CD14-positive monocyte (primary cell): ENCODE measurements around the gene TMEM219. TPM values are rescaled to one million over a fixed set of nuclear protein-coding genes. Genes with fewer than 3 reads are reported as not detected.

ENCODE experiments used
- DNase-seq, 3 donors: peaks; one replicate each; pipeline ENCODE4 v3.0.0-alpha.2; 2011 to 2022
- H2AFZ ChIP-seq: 2 replicates; pipeline ENCODE4 v1.6.0; 2012; ENCODE audit warnings: mild to moderate bottlenecking, low read depth, low read length, inconsistent platforms; ENCODE audit not compliant: insufficient read depth, poor library complexity, severe bottlenecking
- H3K27ac ChIP-seq, 2 donors: 1 replicate in 1 of 2; 2 replicates in 1 of 2; pipeline ENCODE4 v1.5.1; 2012 to 2013; ENCODE audit warnings: low read length in 2 of 2, control low read depth in 1 of 2, inconsistent platforms in 1 of 2, low read depth in 1 of 2, mild to moderate bottlenecking in 1 of 2
- H3K27me3 ChIP-seq, 2 donors: one replicate each; pipeline versions ENCODE4 v1.6.0 to v1.6.1; 2011 to 2013; ENCODE audit warnings: low read length in 2 of 2; ENCODE audit not compliant: control insufficient read depth in 2 of 2, insufficient read depth in 2 of 2
- H3K36me3 ChIP-seq, 2 donors: replicated peaks in 1 of 2; 1 replicate in 1 of 2; 2 replicates in 1 of 2; pipeline versions ENCODE4 v1.5.1 to v1.6.1; 2012 to 2013; ENCODE audit warnings: low read length in 2 of 2, control low read depth in 1 of 2, inconsistent platforms in 1 of 2, mild to moderate bottlenecking in 1 of 2; ENCODE audit not compliant: insufficient read depth in 2 of 2, control insufficient read depth in 1 of 2
- H3K4me1 ChIP-seq, 2 donors: 1 replicate in 1 of 2; 2 replicates in 1 of 2; pipeline versions ENCODE4 v1.5.1 to v1.6.1; 2012 to 2013; ENCODE audit warnings: low read length in 2 of 2, control low read depth in 1 of 2, inconsistent platforms in 1 of 2, mild to moderate bottlenecking in 1 of 2, moderate library complexity in 1 of 2; ENCODE audit not compliant: insufficient read depth in 2 of 2, control insufficient read depth in 1 of 2
- H3K4me2 ChIP-seq: replicated peaks from 2 replicates; pipeline ENCODE3; 2012; ENCODE audit warnings: low read length, moderate library complexity, mild to moderate bottlenecking; ENCODE audit not compliant: poor library complexity, severe bottlenecking; ENCODE audit errors: extremely low read depth
- H3K4me3 ChIP-seq, 3 experiments: fragments of 200-600 bp in 1 of 3; sonication (generic) in 1 of 3; replicated peaks in 1 of 3; 1 replicate in 2 of 3; 2 replicates in 1 of 3; pipeline ENCODE4 v1.5.1; 2011 to 2013; ENCODE audit warnings: low read length in 3 of 3, mild to moderate bottlenecking in 3 of 3, control low read depth in 2 of 3, low read depth in 2 of 3, inconsistent platforms in 1 of 3, moderate library complexity in 1 of 3
- H3K79me2 ChIP-seq: 2 replicates; pipeline ENCODE4 v1.6.0; 2012; ENCODE audit warnings: mild to moderate bottlenecking, control low read depth, inconsistent platforms, low read length, moderate library complexity; ENCODE audit not compliant: insufficient read depth
- H3K9ac ChIP-seq: 2 replicates; pipeline ENCODE4 v1.6.0; 2017; ENCODE audit warnings: low read length, mild to moderate bottlenecking; ENCODE audit not compliant: insufficient read depth, poor library complexity, severe bottlenecking
- H3K9me3 ChIP-seq, 2 donors: replicated peaks in 1 of 2; 1 replicate in 1 of 2; 2 replicates in 1 of 2; pipeline versions ENCODE4 v1.5.1 to v1.6.1; 2012 to 2013; ENCODE audit warnings: low read length in 2 of 2, control low read depth in 1 of 2; ENCODE audit not compliant: control insufficient read depth in 1 of 2, insufficient read depth in 1 of 2
- H4K20me1 ChIP-seq: 2 replicates; pipeline ENCODE4 v1.6.0; 2012; ENCODE audit warnings: mild to moderate bottlenecking, low read length, control low read depth, moderate library complexity; ENCODE audit not compliant: insufficient read depth
- H3K27ac Mint-ChIP-seq, 7 donors: one replicate each; pipeline ENCODE4 v1.8.0; 2020; ENCODE audit warnings: mild to moderate bottlenecking in 7 of 7, mixed read lengths in 7 of 7, moderate library complexity in 6 of 7, inconsistent platforms in 2 of 7
- H3K27me3 Mint-ChIP-seq, 3 donors: one replicate each; pipeline ENCODE4 v1.8.0; 2021 to 2022; ENCODE audit warnings: low read depth in 3 of 3, mild to moderate bottlenecking in 3 of 3, mixed read lengths in 3 of 3, moderate library complexity in 3 of 3, inconsistent platforms in 1 of 3
- H3K36me3 Mint-ChIP-seq, 2 donors: one replicate each; pipeline ENCODE4 v1.8.0; 2020; ENCODE audit warnings: mixed read lengths in 2 of 2, inconsistent platforms in 1 of 2, mild to moderate bottlenecking in 1 of 2
- H3K4me1 Mint-ChIP-seq: one replicate; pipeline ENCODE4 v1.8.0; 2020; ENCODE audit warnings: mild to moderate bottlenecking, mixed read lengths
- H3K4me3 Mint-ChIP-seq, 2 donors: one replicate each; pipeline ENCODE4 v1.8.0; 2020; ENCODE audit warnings: mild to moderate bottlenecking in 2 of 2, mixed read lengths in 2 of 2, moderate library complexity in 1 of 2
- H3K9me3 Mint-ChIP-seq, 7 donors: one replicate each; pipeline ENCODE4 v1.8.0; 2020 to 2022; ENCODE audit warnings: mixed read lengths in 7 of 7, mild to moderate bottlenecking in 6 of 7, moderate library complexity in 6 of 7, inconsistent platforms in 2 of 7
- CTCF ChIP-seq: fragments of 200-600 bp; IDR thresholded peaks from one replicate; pipeline ENCODE4 v1.8.0; 2022; ENCODE audit warnings: antibody characterized with exemption, mild to moderate bottlenecking
- WGBS: methylation state at CpG from one replicate; pipeline ENCODE4 v1.1.5; 2013; ENCODE audit warnings: missing lambda C conversion rate; ENCODE audit not compliant: insufficient coverage; 5-methylcytosine and 5-hydroxymethylcytosine counted together
- intact Hi-C, 2 donors: fragments of 100-400 bp; cut with micrococcal nuclease; formaldehyde crosslinking; loops; one replicate each; pipeline versions ENCODE4 v1.15.0 to v1.15.1; 2023
- polyA plus RNA-seq, 3 donors: library from polyadenylated mRNA; depleted of rRNA in 1 of 3; unstranded in 2 of 3; stranded (reverse) in 1 of 3; fragments of 300-500 nt in 2 of 3; fragments of >200 nt in 1 of 3; fragmentation: Illumina TruSeq in 2 of 3; gene quantifications; 1 replicate in 2 of 3; 2 replicates in 1 of 3; pipeline ENCODE4 v1.2.3, GENCODE V29; 2012 to 2021

TMEM219 gene
- polyA plus RNA-seq, 3 donors = 157 to 265 (median 227) TPM

- TF ChIP-seq CTCF = no peak
- peak overlapping the region; percentile 95 to 96 for H3K4me3 Mint-ChIP-seq
- peaks cover 2 to 3% (median 2%) of the 10 kb centered on the region in 3 donors for H3K27me3 Mint-ChIP-seq
- H2AFZ ChIP-seq = peak overlapping the region; percentile 92
- no peaks in the 10 kb centered on the region for H3K27me3 ChIP-seq
- peaks cover 8% of the 10 kb centered on the region for H3K79me2 ChIP-seq
- peaks cover 15 to 18% of the 10 kb centered on the region in 2 donors for H3K4me1 ChIP-seq
- peaks cover 18% of the 10 kb centered on the region for H3K4me1 Mint-ChIP-seq
- H3K4me2 ChIP-seq = peak overlapping the region; percentile 98
- intact Hi-C loops = loop anchor here (5.0 kb wide), 1 partner anchor 36 kb away; the partner anchor contains the start of gene KCTD13 (in 2 of the 2)
- no peaks in the 10 kb centered on the region for H3K9me3 ChIP-seq
- H3K4me3 ChIP-seq = peak overlapping the region; percentile 87 to 93 (median 91)
- 90% methylated on average over 13 of the region's 14 CpGs for WGBS
- peak overlapping the region; percentile 80 for H3K9ac ChIP-seq
- no peak for DNase-seq
- peak overlapping the region; percentile 88 to 98 (median 96) for H3K27ac Mint-ChIP-seq
- peaks cover under 1% of the 10 kb centered on the region for H4K20me1 ChIP-seq
- peaks cover 18 to 30% of the 10 kb centered on the region in 2 donors for H3K36me3 Mint-ChIP-seq
- peak overlapping the region; percentile 85 to 92 for H3K27ac ChIP-seq
- H3K36me3 ChIP-seq = peaks cover 12 to 18% of the 10 kb centered on the region in 2 donors
- no peaks in the 10 kb centered on the region for H3K9me3 Mint-ChIP-seq
Observed at GRCh38 chr16:29963021-29963743, 1.3 kb downstream of the TMEM219 start.

- peaks cover 10% of the 10 kb centered on the region for H4K20me1 ChIP-seq
- Mint-ChIP-seq H3K27me3 (peaks cover 0 to 3% (median 2%) of the 10 kb centered on the region in 3 donors), H3K4me3 (no peak overlapping the region), H3K36me3 (peaks cover 39 to 69% of the 10 kb centered on the region in 2 donors), H3K4me1 (peaks cover 11% of the 10 kb centered on the region), H3K27ac (no peak overlapping the region), H3K9me3 (peaks cover 0 to 5% (median 0%) of the 10 kb centered on the region in 7 donors)
- DNase-seq = no peak
- peaks cover 10 to 15% of the 10 kb centered on the region in 2 donors for H3K4me1 ChIP-seq
- H3K9ac ChIP-seq = no peak overlapping the region
- H3K4me2 ChIP-seq = no peak overlapping the region
- no peak for TF ChIP-seq CTCF
- no peak overlapping the region for H3K4me3 ChIP-seq
- no peak overlapping the region for H2AFZ ChIP-seq
- H3K79me2 ChIP-seq = peaks cover 3% of the 10 kb centered on the region
- intact Hi-C loops = no loop called here
- no peak overlapping the region for H3K27ac ChIP-seq
- peaks cover 32 to 49% of the 10 kb centered on the region in 2 donors for H3K36me3 ChIP-seq
- no peaks in the 10 kb centered on the region for H3K27me3 ChIP-seq
- no CpG with 5 or more reads among the region's 4 CpGs for WGBS
- H3K9me3 ChIP-seq = no peaks in the 10 kb centered on the region
Observed at GRCh38 chr16:29968205-29968604, 6.3 kb downstream of the TMEM219 start.
